DOHH2 (cell line): ENCODE results near the gene CDC42BPA.

Experiments used
- H3F3A ChIP-seq: fragments of 200-600 bp; sonication (generic), shearing (Covaris generic); 2 replicates; pipeline ENCODE4 v1.6.0; 2016; ENCODE audit warnings: antibody characterized with exemption, mild to moderate bottlenecking; ENCODE audit not compliant: control insufficient read depth, insufficient read depth
- H3K27ac ChIP-seq: fragments of 200-600 bp; sonication (generic); 2 replicates; pipeline ENCODE4 v1.5.1; 2014; ENCODE audit warnings: low read depth, mild to moderate bottlenecking, low read length, moderate library complexity
- H3K27me3 ChIP-seq: fragments of 200-600 bp; sonication (generic); 2 replicates; pipeline ENCODE4 v1.6.1; 2014; ENCODE audit warnings: mild to moderate bottlenecking, low read length, mixed read lengths; ENCODE audit not compliant: control insufficient read depth
- H3K36me3 ChIP-seq: fragments of 200-600 bp; sonication (generic); 2 replicates; pipeline ENCODE4 v1.6.1; 2014; ENCODE audit warnings: mild to moderate bottlenecking, low read length, moderate library complexity, mixed read lengths; ENCODE audit not compliant: control insufficient read depth
- H3K4me1 ChIP-seq: fragments of 200-600 bp; sonication (generic); 2 replicates; pipeline ENCODE4 v1.6.1; 2014; ENCODE audit warnings: mild to moderate bottlenecking, low read length, mixed read lengths; ENCODE audit not compliant: control insufficient read depth
- H3K4me2 ChIP-seq: fragments of 200-600 bp; sonication (generic); 2 replicates; pipeline ENCODE4 v1.6.0; 2014; ENCODE audit warnings: mild to moderate bottlenecking, low read length, moderate library complexity
- H3K4me3 ChIP-seq: fragments of 200-600 bp; sonication (generic); 2 replicates; pipeline ENCODE4 v1.5.1; 2014; ENCODE audit warnings: mild to moderate bottlenecking, low read length, mixed read lengths
- H3K79me2 ChIP-seq: fragments of 200-600 bp; sonication (generic); 2 replicates; pipeline ENCODE4 v1.6.1; 2014; ENCODE audit warnings: mild to moderate bottlenecking, low read length, mixed read lengths; ENCODE audit not compliant: control insufficient read depth
- H3K9me2 ChIP-seq: fragments of 200-600 bp; sonication (generic); replicated peaks from 2 replicates; pipeline ENCODE4 v1.6.1; 2014; ENCODE audit warnings: mild to moderate bottlenecking, low read length, mixed read lengths; ENCODE audit not compliant: control insufficient read depth
- H3K9me3 ChIP-seq: fragments of 200-600 bp; sonication (generic); 2 replicates; pipeline ENCODE4 v1.6.1; 2014; ENCODE audit warnings: antibody characterized with exemption, low read length, mixed read lengths; ENCODE audit not compliant: control insufficient read depth, insufficient read depth
- H4K20me1 ChIP-seq: fragments of 200-600 bp; sonication (generic); 2 replicates; pipeline ENCODE4 v1.6.0; 2014; ENCODE audit warnings: low read depth, mild to moderate bottlenecking, antibody characterized with exemption, low read length, moderate library complexity; ENCODE audit not compliant: control insufficient read depth, insufficient read depth
- EZH2phosphoT487 ChIP-seq: fragments of 200-600 bp; sonication (generic); IDR thresholded peaks from 2 replicates; pipeline ENCODE4 v1.6.1; 2017; ENCODE audit warnings: borderline replicate concordance, mild to moderate bottlenecking, antibody characterized with exemption, low read length, moderate library complexity, mixed read lengths
- TF ChIP-seq, protein P1 (sequence below): fragments of 200-600 bp; sonication (generic); IDR thresholded peaks from one replicate; pipeline ENCODE4 v1.5.1; 2014; ENCODE audit warnings: antibody characterized with exemption, mild to moderate bottlenecking, low read depth, low read length; ENCODE audit not compliant: poor library complexity, severe bottlenecking

CDC42BPA gene

DNA sequence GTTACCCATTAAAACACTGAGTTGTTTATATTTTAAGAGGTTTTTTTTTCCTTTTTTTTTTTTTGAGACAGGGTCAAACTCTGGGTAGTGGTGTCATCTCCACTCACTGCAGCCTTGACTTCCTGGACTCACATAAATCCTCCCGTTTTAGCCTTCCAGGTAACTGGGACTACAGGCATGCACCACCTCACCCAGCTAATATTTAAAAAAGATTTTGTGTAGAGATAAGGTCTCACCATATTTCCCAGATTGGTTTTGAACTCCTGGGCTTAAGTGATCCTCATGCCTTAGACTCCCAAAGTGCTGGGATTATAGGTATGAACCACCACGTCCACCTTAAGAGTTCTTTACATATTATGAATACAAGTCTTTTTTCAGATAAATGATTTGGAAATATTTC lies 231.7 kb downstream of the CDC42BPA start:
- H3K27me3 ChIP-seq: no peaks in the 10 kb centered on the region
- H3K9me3 ChIP-seq: no peaks in the 10 kb centered on the region
- H3K27ac ChIP-seq: no peak overlapping the region
- no peaks in the 10 kb centered on the region for H3K4me1 ChIP-seq
- no peak overlapping the region for H3K4me3 ChIP-seq
- no peak for TF ChIP-seq EZH2phosphoT487
- TF ChIP-seq, protein P1, sequence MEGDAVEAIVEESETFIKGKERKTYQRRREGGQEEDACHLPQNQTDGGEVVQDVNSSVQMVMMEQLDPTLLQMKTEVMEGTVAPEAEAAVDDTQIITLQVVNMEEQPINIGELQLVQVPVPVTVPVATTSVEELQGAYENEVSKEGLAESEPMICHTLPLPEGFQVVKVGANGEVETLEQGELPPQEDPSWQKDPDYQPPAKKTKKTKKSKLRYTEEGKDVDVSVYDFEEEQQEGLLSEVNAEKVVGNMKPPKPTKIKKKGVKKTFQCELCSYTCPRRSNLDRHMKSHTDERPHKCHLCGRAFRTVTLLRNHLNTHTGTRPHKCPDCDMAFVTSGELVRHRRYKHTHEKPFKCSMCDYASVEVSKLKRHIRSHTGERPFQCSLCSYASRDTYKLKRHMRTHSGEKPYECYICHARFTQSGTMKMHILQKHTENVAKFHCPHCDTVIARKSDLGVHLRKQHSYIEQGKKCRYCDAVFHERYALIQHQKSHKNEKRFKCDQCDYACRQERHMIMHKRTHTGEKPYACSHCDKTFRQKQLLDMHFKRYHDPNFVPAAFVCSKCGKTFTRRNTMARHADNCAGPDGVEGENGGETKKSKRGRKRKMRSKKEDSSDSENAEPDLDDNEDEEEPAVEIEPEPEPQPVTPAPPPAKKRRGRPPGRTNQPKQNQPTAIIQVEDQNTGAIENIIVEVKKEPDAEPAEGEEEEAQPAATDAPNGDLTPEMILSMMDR: no peak
- no peaks in the 10 kb centered on the region for H3K36me3 ChIP-seq
- H3K9me2 ChIP-seq: no peaks in the 10 kb centered on the region
- no peaks in the 10 kb centered on the region for H3K79me2 ChIP-seq
- no peak overlapping the region for H3K4me2 ChIP-seq
- H3F3A ChIP-seq: no peaks in the 10 kb centered on the region
- H4K20me1 ChIP-seq: no peaks in the 10 kb centered on the region

DNA sequence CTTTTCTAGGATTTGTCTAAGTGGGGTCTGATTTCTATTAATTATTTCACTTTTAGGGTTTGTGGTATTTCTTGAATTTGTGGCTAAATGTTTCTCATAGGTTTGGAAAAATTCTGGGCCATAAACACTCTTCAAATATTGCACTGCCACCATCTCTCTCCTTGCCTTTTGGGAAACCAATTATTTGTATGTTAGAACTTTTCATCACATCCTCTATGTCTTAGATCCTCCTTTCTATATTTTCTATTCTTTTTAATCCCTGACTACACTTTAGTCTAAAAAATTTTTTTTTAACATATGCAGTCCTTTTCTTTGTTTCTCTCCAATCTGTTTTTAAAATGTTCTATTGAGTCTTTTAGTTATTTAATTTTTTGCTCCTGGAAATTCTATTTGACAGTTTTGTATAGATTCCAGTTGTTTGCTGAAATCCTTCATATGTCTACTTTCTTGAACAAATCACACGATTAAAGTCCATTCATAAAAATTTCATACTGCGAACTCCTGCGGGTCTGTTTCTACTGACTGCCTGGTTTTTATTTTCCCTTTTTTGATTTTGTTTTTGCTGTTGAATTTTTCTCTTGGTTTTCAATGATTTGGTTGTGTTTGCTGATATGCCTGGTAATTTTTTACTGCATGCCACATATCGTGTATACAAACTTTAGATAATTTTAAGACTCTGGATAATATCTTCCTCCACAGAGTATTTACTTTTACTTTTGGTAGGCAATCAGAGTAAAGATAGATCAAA lies 235.1 kb downstream of the CDC42BPA start:
- H3K27ac ChIP-seq: no peak overlapping the region
- H3K4me1 ChIP-seq: no peaks in the 10 kb centered on the region
- no peak overlapping the region for H3K4me2 ChIP-seq
- H3K27me3 ChIP-seq: no peaks in the 10 kb centered on the region
- no peak for TF ChIP-seq EZH2phosphoT487
- TF ChIP-seq, protein P1: no peak
- H3K9me3 ChIP-seq: no peaks in the 10 kb centered on the region
- no peaks in the 10 kb centered on the region for H3K36me3 ChIP-seq
- no peaks in the 10 kb centered on the region for H4K20me1 ChIP-seq
- H3K79me2 ChIP-seq: no peaks in the 10 kb centered on the region
- no peaks in the 10 kb centered on the region for H3F3A ChIP-seq
- H3K9me2 ChIP-seq: no peaks in the 10 kb centered on the region
- no peak overlapping the region for H3K4me3 ChIP-seq

DNA sequence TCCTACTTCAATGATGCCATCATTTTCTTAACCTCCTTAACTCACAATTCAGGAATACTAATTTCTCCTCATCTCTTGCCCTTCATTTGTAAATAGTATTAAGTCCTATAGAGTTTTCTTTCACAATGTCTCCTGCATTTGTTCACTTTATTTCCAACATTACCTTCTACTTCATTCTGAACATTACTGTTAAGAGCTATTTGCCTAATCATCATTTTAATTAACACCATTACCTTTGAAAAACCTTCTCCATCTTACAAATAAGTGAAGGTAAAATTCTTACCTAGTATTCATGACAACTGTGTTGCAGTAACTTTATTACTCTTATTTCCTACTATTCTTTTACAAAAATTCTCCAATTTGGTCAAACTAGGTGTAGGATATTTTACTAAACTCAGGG lies 240.5 kb downstream of the CDC42BPA start:
- Histone ChIP-seq H3K36me3 (no peaks in the 10 kb centered on the region), H4K20me1 (no peaks in the 10 kb centered on the region), H3K4me3 (no peak overlapping the region), H3K4me2 (no peak overlapping the region), H3F3A (no peaks in the 10 kb centered on the region), H3K4me1 (no peaks in the 10 kb centered on the region), H3K79me2 (no peaks in the 10 kb centered on the region), H3K9me3 (no peaks in the 10 kb centered on the region), H3K9me2 (no peaks in the 10 kb centered on the region), H3K27ac (no peak overlapping the region), H3K27me3 (peaks cover 9% of the 10 kb centered on the region)
- TF ChIP-seq EZH2phosphoT487: no peak
- TF ChIP-seq, protein P1: no peak
